ENCODE results near the gene ADAMTS20. TPM values are rescaled to one million over a fixed set of nuclear protein-coding genes. Genes with fewer than 3 reads are reported as not detected.

ADAMTS20 gene
- total RNA-seq, 1 experiment from 2014 or later, result not detected

- intact Hi-C loops (cut with micrococcal nuclease; ENCODE audit: unreplicated experiment) (no loop called here), in situ Hi-C loops (cut with HindIII; ENCODE audit: low pct_unique_long_range_greater_than_20kb, low sequenced_read_pairs) (no loop called here)
- Histone ChIP-seq H3K27ac (ENCODE audit: low read length) (no peak overlapping the region), H3K4me3 (ENCODE audit: low read depth in 2 of 2, low read length in 2 of 2) (no peak overlapping the region), H3K9me3 (ENCODE audit: control insufficient read depth, insufficient read depth, low read depth, low read length) (no peaks in the 10 kb centered on the region), H3K27me3 (ENCODE audit: control insufficient read depth, insufficient read depth, low read length) (no peaks in the 10 kb centered on the region), H3K4me1 (ENCODE audit: control insufficient read depth, insufficient read depth, low read length) (no peaks in the 10 kb centered on the region), H3K36me3 (ENCODE audit: control insufficient read depth, insufficient read depth, low read length) (no peaks in the 10 kb centered on the region)
- ATAC-seq (no peak), DNase-seq (ENCODE audit: low read depth, low spot score) (no peak)
- CTCF ChIA-PET, result no interaction called here
- no peak for TF ChIP-seq REST (IDR thresholded peaks at IDR 0.05; ENCODE audit: insufficient read depth in 1 of 2, low read depth in 2 of 2, low read length in 1 of 2)
- no peak for TF ChIP-seq POLR2AphosphoS5 (IDR thresholded peaks at IDR 0.05; ENCODE audit: low read depth, low read length)
- TF ChIP-seq CTCF (IDR thresholded peaks at IDR 0.05), result no peak
- no peak for TF ChIP-seq SIN3A (IDR thresholded peaks at IDR 0.05; ENCODE audit: borderline replicate concordance, insufficient read depth, low read depth, low read length)
- TF ChIP-seq TCF7L2 (IDR thresholded peaks at IDR 0.05; ENCODE audit: low read depth, low read length), result no peak
- POLR2A ChIA-PET, result no interaction called here
- BruUV-seq (replicated peaks), result no TSS peak
These were observed 245.9 kb downstream of the ADAMTS20 start for GRCh38 chr12:43306066-43306465.

GRCh38 chr12:43305065-43305464, 246.9 kb downstream of the ADAMTS20 start:
- ChIA-PET CTCF (no interaction called here), POLR2A (no interaction called here)
- no peak overlapping the region for H3K4me3 ChIP-seq (ENCODE audit: low read depth in 2 of 2, low read length in 2 of 2)
- intact Hi-C loops (cut with micrococcal nuclease; ENCODE audit: unreplicated experiment) (no loop called here), in situ Hi-C loops (cut with HindIII; ENCODE audit: low pct_unique_long_range_greater_than_20kb, low sequenced_read_pairs) (no loop called here)
- no peak for TF ChIP-seq SIN3A (IDR thresholded peaks at IDR 0.05; ENCODE audit: borderline replicate concordance, insufficient read depth, low read depth, low read length)
- TF ChIP-seq CTCF (IDR thresholded peaks at IDR 0.05), result no peak
- no peak for TF ChIP-seq TCF7L2 (IDR thresholded peaks at IDR 0.05; ENCODE audit: low read depth, low read length)
- no peak for TF ChIP-seq REST (IDR thresholded peaks at IDR 0.05; ENCODE audit: insufficient read depth in 1 of 2, low read depth in 2 of 2, low read length in 1 of 2)
- no peak for TF ChIP-seq POLR2AphosphoS5 (IDR thresholded peaks at IDR 0.05; ENCODE audit: low read depth, low read length)
- H3K27ac ChIP-seq (ENCODE audit: low read length), result no peak overlapping the region
- H3K9me3 ChIP-seq (ENCODE audit: control insufficient read depth, insufficient read depth, low read depth, low read length), result no peaks in the 10 kb centered on the region
- ATAC-seq (no peak), DNase-seq (ENCODE audit: low read depth, low spot score) (no peak)
- H3K4me1 ChIP-seq (ENCODE audit: control insufficient read depth, insufficient read depth, low read length), result no peaks in the 10 kb centered on the region
- H3K36me3 ChIP-seq (ENCODE audit: control insufficient read depth, insufficient read depth, low read length), result no peaks in the 10 kb centered on the region
- no TSS peak for BruUV-seq (replicated peaks)
- no peaks in the 10 kb centered on the region for H3K27me3 ChIP-seq (ENCODE audit: control insufficient read depth, insufficient read depth, low read length)

Other genes starting within 250 kb of the ADAMTS20 start
- gene PUS7L, start 206.6 kb upstream of the ADAMTS20 start, total RNA-seq (2021; ENCODE audit: unreplicated experiment), result 11.4 TPM
- 11.3 TPM for gene IRAK4, start 206.7 kb upstream of the ADAMTS20 start, total RNA-seq (2021; ENCODE audit: unreplicated experiment)